ENCODE measurements around the gene HES3. TPM values are rescaled to one million over a fixed set of nuclear protein-coding genes. Genes with fewer than 3 reads are reported as not detected.

Gene HES3
- total RNA-seq, 2 donors from 2014 or later = not detected

GRCh38 chr1:6225651-6226050 is 18.3 kb upstream of the HES3 start:
- DNase-seq (no peak), ATAC-seq (no peak)
- Histone ChIP-seq H3K4me3 (no peak overlapping the region), H3K4me1 (no peaks in the 10 kb centered on the region), H3K27me3 (no peaks in the 10 kb centered on the region), H3K9me3 (no peaks in the 10 kb centered on the region), H3K27ac (no peak overlapping the region), H3K36me3 (replicated peaks in 1 of 2; ENCODE audit: insufficient read depth in 1 of 2, low read depth in 2 of 2) (peaks cover 0 to 18% of the 10 kb centered on the region in 2 donors)
- intact Hi-C loops (cut with DNase I) = no loop called here
- 96 to 97% methylated on average over 8 of the region's 8 CpGs for WGBS, 2 donors
- no peak for TF ChIP-seq POLR2A (IDR thresholded peaks at IDR 0.05)
- TF ChIP-seq, protein P1, sequence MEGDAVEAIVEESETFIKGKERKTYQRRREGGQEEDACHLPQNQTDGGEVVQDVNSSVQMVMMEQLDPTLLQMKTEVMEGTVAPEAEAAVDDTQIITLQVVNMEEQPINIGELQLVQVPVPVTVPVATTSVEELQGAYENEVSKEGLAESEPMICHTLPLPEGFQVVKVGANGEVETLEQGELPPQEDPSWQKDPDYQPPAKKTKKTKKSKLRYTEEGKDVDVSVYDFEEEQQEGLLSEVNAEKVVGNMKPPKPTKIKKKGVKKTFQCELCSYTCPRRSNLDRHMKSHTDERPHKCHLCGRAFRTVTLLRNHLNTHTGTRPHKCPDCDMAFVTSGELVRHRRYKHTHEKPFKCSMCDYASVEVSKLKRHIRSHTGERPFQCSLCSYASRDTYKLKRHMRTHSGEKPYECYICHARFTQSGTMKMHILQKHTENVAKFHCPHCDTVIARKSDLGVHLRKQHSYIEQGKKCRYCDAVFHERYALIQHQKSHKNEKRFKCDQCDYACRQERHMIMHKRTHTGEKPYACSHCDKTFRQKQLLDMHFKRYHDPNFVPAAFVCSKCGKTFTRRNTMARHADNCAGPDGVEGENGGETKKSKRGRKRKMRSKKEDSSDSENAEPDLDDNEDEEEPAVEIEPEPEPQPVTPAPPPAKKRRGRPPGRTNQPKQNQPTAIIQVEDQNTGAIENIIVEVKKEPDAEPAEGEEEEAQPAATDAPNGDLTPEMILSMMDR (IDR thresholded peaks at IDR 0.05) = no peak

DNA sequence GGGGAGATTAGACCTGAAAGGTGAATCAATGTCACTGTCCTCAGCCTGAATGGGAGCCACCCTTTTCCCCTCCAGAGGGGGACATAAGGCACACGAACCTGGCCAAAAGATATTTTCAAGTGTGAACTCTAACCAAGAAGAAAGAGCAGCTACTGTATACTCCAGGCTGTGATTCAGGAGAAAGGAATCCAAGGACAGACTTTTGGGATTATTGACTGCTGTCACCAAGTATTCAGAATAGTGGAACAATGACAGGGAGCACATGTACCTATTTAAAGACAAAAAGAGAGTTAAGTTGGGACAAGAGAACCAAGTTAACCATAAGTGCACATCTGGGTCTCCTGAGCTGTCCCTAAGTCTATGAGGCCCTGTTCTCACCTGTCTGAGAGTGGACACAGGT is 10.6 kb upstream of the HES3 start:
- Histone ChIP-seq H3K4me3 (no peak overlapping the region), H3K27me3 (no peaks in the 10 kb centered on the region), H3K9me3 (no peaks in the 10 kb centered on the region), H3K27ac (no peak overlapping the region), H3K4me1 (peaks cover 17% of the 10 kb centered on the region), H3K36me3 (replicated peaks in 1 of 2; ENCODE audit: insufficient read depth in 1 of 2, low read depth in 2 of 2) (peaks cover 0 to 9% of the 10 kb centered on the region in 2 donors)
- ATAC-seq (no peak), DNase-seq (no peak)
- intact Hi-C loops (cut with DNase I) = no loop called here
- WGBS, 2 donors = 38 to 50% methylated on average over 1 of the region's 1 CpG
- TF ChIP-seq POLR2A (IDR thresholded peaks at IDR 0.05) = no peak
- TF ChIP-seq, protein P1 (IDR thresholded peaks at IDR 0.05) = no peak

DNA sequence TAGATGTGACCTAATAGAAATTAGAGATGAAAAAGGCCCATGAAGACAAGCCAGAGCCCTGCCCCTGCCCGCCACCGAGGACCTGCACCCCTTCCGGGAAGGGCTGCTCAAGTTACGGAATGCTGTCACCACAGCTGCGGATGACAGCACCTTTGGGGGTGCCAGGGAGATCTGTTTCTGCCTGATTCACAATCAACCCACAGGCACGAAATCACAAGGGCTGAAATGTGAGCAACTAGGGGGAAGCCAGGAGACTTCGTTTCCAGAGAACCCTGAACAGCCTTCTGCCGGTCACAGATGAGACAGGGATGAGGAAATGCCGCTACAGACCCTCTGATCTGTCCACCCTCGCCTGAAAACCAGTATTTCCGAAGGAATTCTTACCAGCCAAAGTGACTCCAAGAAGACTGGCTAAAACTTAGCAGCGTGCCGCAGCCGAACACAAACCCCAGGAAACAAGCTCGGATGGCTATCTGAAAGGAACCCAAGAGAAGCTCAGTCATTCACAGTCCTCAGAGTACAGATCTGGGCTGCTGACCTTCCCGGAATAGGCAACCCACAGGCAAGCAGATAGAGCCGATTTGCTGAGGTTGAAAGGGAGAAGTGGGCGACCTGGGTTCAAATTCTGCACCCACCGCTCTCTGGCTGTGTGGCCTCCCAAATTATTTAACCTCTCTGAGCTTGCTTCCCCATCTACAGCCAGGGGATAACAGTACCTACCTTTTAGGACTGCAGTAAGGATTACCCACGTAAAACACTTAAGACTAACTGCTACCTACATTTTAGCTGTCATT is 9.3 kb upstream of the HES3 start:
- intact Hi-C loops (cut with DNase I) = no loop called here
- ATAC-seq (no peak), DNase-seq (no peak)
- Histone ChIP-seq H3K9me3 (no peaks in the 10 kb centered on the region), H3K36me3 (replicated peaks in 1 of 2; ENCODE audit: insufficient read depth in 1 of 2, low read depth in 2 of 2) (peaks cover 0 to 7% of the 10 kb centered on the region in 2 donors), H3K4me3 (peak overlapping the region; percentile 2 to 67), H3K27me3 (no peaks in the 10 kb centered on the region), H3K4me1 (peaks cover 17% of the 10 kb centered on the region), H3K27ac (peak overlapping the region in 1 of 4 donors; percentile 32)
- 32 to 42% methylated on average over 19 to 20 of the region's 20 CpGs for WGBS, 2 donors
- TF ChIP-seq, protein P1 (IDR thresholded peaks at IDR 0.05) = no peak

- Histone ChIP-seq H3K27ac (peak overlapping the region in 3 of 4 donors; percentile 32 to 71 (median 68)), H3K36me3 (replicated peaks in 1 of 2; ENCODE audit: insufficient read depth in 1 of 2, low read depth in 2 of 2) (peaks cover 0 to 5% of the 10 kb centered on the region in 2 donors), H3K4me3 (peak overlapping the region; percentile 2 to 67), H3K27me3 (no peaks in the 10 kb centered on the region), H3K9me3 (no peaks in the 10 kb centered on the region), H3K4me1 (peaks cover 17% of the 10 kb centered on the region)
- DNase-seq (peak in 3 of 4 donors; percentile 29 to 44 (median 43)), ATAC-seq (peak; percentile 27)
- intact Hi-C loops (cut with DNase I) = no loop called here
- WGBS, 2 donors = 0% methylated on average over 6 to 27 of the region's 30 CpGs
- TF ChIP-seq, protein P1 (IDR thresholded peaks at IDR 0.05) = no peak
- no peak for TF ChIP-seq POLR2A (IDR thresholded peaks at IDR 0.05)
Observed at GRCh38 chr1:6235296-6235677, 8.7 kb upstream of the HES3 start.

DNA sequence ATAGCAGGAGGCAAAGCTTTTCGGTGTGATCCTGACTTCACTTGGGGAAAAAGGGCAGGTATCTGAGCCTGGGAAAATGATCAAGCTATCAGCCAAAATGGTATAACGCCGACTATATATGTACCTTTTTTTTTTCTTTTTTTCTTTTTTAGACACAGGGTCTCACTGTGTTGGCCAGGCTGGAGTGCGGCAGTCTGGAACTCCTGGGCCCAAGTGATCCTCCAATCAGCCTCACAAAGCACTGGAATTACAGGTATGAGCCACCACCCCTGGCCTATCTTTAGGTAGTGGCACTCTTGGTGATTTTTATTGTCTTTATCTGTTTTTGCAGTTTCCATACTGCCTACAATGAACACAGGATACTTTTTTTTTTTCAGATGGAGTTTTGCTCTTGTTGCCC is 6.9 kb upstream of the HES3 start:
- no peak overlapping the region for H3K27ac ChIP-seq
- 91% methylated on average over 4 of the region's 4 CpGs for WGBS, 2 donors

More for the DNA sequence above, 6.9 kb upstream of the HES3 start:
- DNase-seq (no peak), ATAC-seq (no peak)
- intact Hi-C loops (cut with DNase I) = no loop called here
- H3K27me3 ChIP-seq = peaks cover 4 to 15% of the 10 kb centered on the region in 2 donors
- H3K4me3 ChIP-seq = no peak overlapping the region
- H3K36me3 ChIP-seq (replicated peaks in 1 of 2; ENCODE audit: insufficient read depth in 1 of 2, low read depth in 2 of 2) = no peaks in the 10 kb centered on the region
- TF ChIP-seq, protein P1 (IDR thresholded peaks at IDR 0.05) = no peak
- no peak for TF ChIP-seq POLR2A (IDR thresholded peaks at IDR 0.05)
- H3K9me3 ChIP-seq = no peaks in the 10 kb centered on the region
- peaks cover 22% of the 10 kb centered on the region for H3K4me1 ChIP-seq

Data from body of pancreas (tissue), 4 donors.